Endothelial cell of umbilical vein (primary cell): Measurements from ENCODE around the gene FAM131C. TPM values are rescaled to one million over a fixed set of nuclear protein-coding genes. Genes with fewer than 3 reads are reported as not detected.

Experiments used
- BruUV-seq: library from RNA; stranded (reverse); fragments of 400-500 nt; replicated peaks from 2 replicates; lab custom pipeline; 2021; lab: Mats Ljungman, UMichigan
- CTCF ChIA-PET: fragments of 300-600, 350-600 bp; sonication (Branson Sonifier 250); formaldehyde crosslinking; loops from one replicate; lab custom pipeline; 2021; ENCODE audit warnings: antibody characterized with exemption, inconsistent platforms; lab: Charles Lee
- POLR2A ChIA-PET: fragments of 300-600, 350-600 bp; sonication (Branson Sonifier 250); formaldehyde crosslinking; loops from one replicate; lab custom pipeline; 2021; ENCODE audit warnings: antibody characterized with exemption, inconsistent platforms; lab: Charles Lee
- DNase-seq: peaks from one replicate; pipeline ENCODE4 v3.0.0-alpha.2; 2011; ENCODE audit warnings: low read depth, low spot score
- FAIRE-seq: peaks from 2 replicates; lab custom pipeline; 2011; peaks lifted over from hg19 to GRCh38; lab: Jason Lieb, UNC
- H2AFZ ChIP-seq: 2 replicates; pipeline ENCODE4 v1.6.0; 2012; ENCODE audit warnings: low read depth, low read length, control low read depth, inconsistent platforms
- H3K27ac ChIP-seq: 2 replicates; pipeline ENCODE4 v1.5.1; 2011; ENCODE audit warnings: low read depth, mild to moderate bottlenecking, control low read depth, low read length, moderate library complexity; ENCODE audit not compliant: insufficient read depth
- H3K27me3 ChIP-seq, 2 experiments: 2 replicates each; pipeline versions ENCODE4 v1.6.0 to v1.6.1; 2011; ENCODE audit warnings: low read length in 2 of 2, mixed read lengths in 1 of 2; ENCODE audit not compliant: control insufficient read depth in 2 of 2, insufficient read depth in 2 of 2
- H3K36me3 ChIP-seq, 2 experiments: 2 replicates in 1 of 2; 3 replicates in 1 of 2; pipeline ENCODE4 v1.5.1; 2011; ENCODE audit warnings: low read length in 2 of 2, mild to moderate bottlenecking in 1 of 2, moderate library complexity in 1 of 2; ENCODE audit not compliant: control insufficient read depth in 2 of 2, insufficient read depth in 2 of 2; ENCODE audit errors: extremely low read depth in 1 of 2
- H3K4me1 ChIP-seq: 3 replicates; pipeline ENCODE4 v1.5.1; 2011; ENCODE audit warnings: mild to moderate bottlenecking, low read length; ENCODE audit not compliant: control insufficient read depth, insufficient read depth; ENCODE audit errors: extremely low read depth
- H3K4me2 ChIP-seq: 2 replicates; pipeline ENCODE4 v1.6.1; 2011; ENCODE audit warnings: low read length, control low read depth, mixed read lengths; ENCODE audit not compliant: insufficient read depth
- H3K4me3 ChIP-seq, 3 experiments: fragments of 200-600 bp in 1 of 3; sonication (generic), shearing (Covaris generic) in 1 of 3; replicated peaks in 1 of 3; 2 replicates each; pipeline ENCODE4 v1.5.1; 2011 to 2016; ENCODE audit warnings: control low read depth in 3 of 3, low read length in 3 of 3, mild to moderate bottlenecking in 2 of 3, inconsistent platforms in 1 of 3, low read depth in 1 of 3, moderate library complexity in 1 of 3; ENCODE audit not compliant: insufficient read depth in 1 of 3
- H3K79me2 ChIP-seq: 2 replicates; pipeline ENCODE4 v1.6.0; 2012; ENCODE audit warnings: low read length, inconsistent platforms; ENCODE audit not compliant: control insufficient read depth, insufficient read depth
- H3K9ac ChIP-seq: replicated peaks from 2 replicates; pipeline ENCODE3; 2011; ENCODE audit warnings: low read length, control low read depth; ENCODE audit not compliant: insufficient read depth; ENCODE audit errors: extremely low read depth
- H3K9me1 ChIP-seq: replicated peaks from 3 replicates; pipeline ENCODE4 v1.6.0; 2011; ENCODE audit warnings: mild to moderate bottlenecking, low read length; ENCODE audit not compliant: control insufficient read depth, insufficient read depth; ENCODE audit errors: extremely low read depth
- H3K9me3 ChIP-seq: replicated peaks from 2 replicates; pipeline ENCODE4 v1.5.1; 2012; ENCODE audit warnings: low read length, inconsistent platforms; ENCODE audit not compliant: control insufficient read depth, insufficient read depth
- H4K20me1 ChIP-seq: replicated peaks from 2 replicates; pipeline ENCODE3; 2011; ENCODE audit warnings: mild to moderate bottlenecking, low read length; ENCODE audit not compliant: control insufficient read depth, insufficient read depth; ENCODE audit errors: extremely low read depth
- EZH2 ChIP-seq: IDR thresholded peaks from 2 replicates; pipeline ENCODE4 v1.6.1; 2012; ENCODE audit warnings: borderline replicate concordance, low read depth, mild to moderate bottlenecking, moderate library complexity, low read length, inconsistent platforms; ENCODE audit not compliant: severe bottlenecking
- FOS ChIP-seq: IDR thresholded peaks from 2 replicates; pipeline ENCODE4 v1.6.1; 2011; ENCODE audit warnings: mild to moderate bottlenecking, low read length, moderate library complexity, borderline replicate concordance; ENCODE audit not compliant: insufficient read depth
- GATA2 ChIP-seq: IDR thresholded peaks from 2 replicates; pipeline ENCODE4 v1.7.0; 2011; ENCODE audit warnings: low read depth, mild to moderate bottlenecking, moderate library complexity, mixed read lengths, low read length; ENCODE audit not compliant: insufficient read length, insufficient read depth
- JUN ChIP-seq: IDR thresholded peaks from 2 replicates; pipeline ENCODE4 v1.6.1; 2011; ENCODE audit warnings: borderline replicate concordance, low read depth; ENCODE audit not compliant: insufficient read length, insufficient read depth
- MYC ChIP-seq: IDR thresholded peaks from one replicate; pipeline ENCODE4 v1.6.1; 2011; ENCODE audit warnings: mild to moderate bottlenecking, low read depth, low read length
- POLR2A ChIP-seq: IDR thresholded peaks from 2 replicates; pipeline ENCODE4 v1.6.1; 2012; ENCODE audit warnings: low read depth, mild to moderate bottlenecking, control low read depth, low read length
- POLR2AphosphoS5 ChIP-seq: IDR thresholded peaks from 2 replicates; pipeline ENCODE4 v1.6.1; 2012; ENCODE audit warnings: low read depth, mild to moderate bottlenecking, control low read depth, low read length, moderate library complexity; ENCODE audit not compliant: insufficient read depth
- dilution Hi-C: fragments of 300-500 bp; cut with MboI; formaldehyde crosslinking; loops from one replicate; pipeline ENCODE4 v1.15.0; 2019; ENCODE audit warnings: low sequenced_read_pairs; ENCODE audit not compliant: extremely low pct_ligation_motif_present
- intact Hi-C: fragments of 100-400 bp; cut with micrococcal nuclease; formaldehyde crosslinking; loops from one replicate; pipeline ENCODE4 v1.10.0; 2022
- polyA plus RNA-seq, 4 experiments: library from polyadenylated mRNA; depleted of rRNA in 3 of 4; stranded (reverse) in 3 of 4; unstranded in 1 of 4; fragments of >200 nt; gene quantifications; 2 replicates each; pipeline versions ENCODE4 v1.2.1 to v1.2.3, GENCODE V29; 2011 to 2012; ENCODE audit warnings: missing spikeins in 1 of 4
- total RNA-seq: library from RNA; stranded (reverse); gene quantifications from 2 replicates; pipeline ENCODE4 v1.2.3, GENCODE V29; 2021
- TF ChIP-seq, protein P1 (sequence below), 2 donors: IDR thresholded peaks; 1 replicate in 1 of 2; 2 replicates in 1 of 2; pipeline ENCODE4 v1.5.1; 2011; ENCODE audit warnings: low read length in 2 of 2, mild to moderate bottlenecking in 2 of 2, moderate library complexity in 2 of 2, control low read depth in 1 of 2, inconsistent platforms in 1 of 2, low read depth in 1 of 2; ENCODE audit not compliant: insufficient read depth in 1 of 2; ENCODE audit errors: extremely low read depth in 1 of 2
- TF ChIP-seq, protein P2 (sequence below): IDR thresholded peaks from 2 replicates; pipeline ENCODE4 v1.6.1; 2011; ENCODE audit not compliant: insufficient read depth, insufficient read length

The FAM131C gene
- total and polyA plus RNA-seq, 2 donors (not counting 3 experiments of a cell fraction or from before 2014, with no cell fraction given), result 0.23 TPM; not detected in 1

- Histone ChIP-seq H3K36me3 (no peaks in the 10 kb centered on the region), H3K79me2 (no peaks in the 10 kb centered on the region), H4K20me1 (no peaks in the 10 kb centered on the region), H3K4me3 (no peak overlapping the region), H3K4me1 (no peaks in the 10 kb centered on the region), H3K9me1 (no peaks in the 10 kb centered on the region), H3K27ac (no peak overlapping the region), H2AFZ (no peak overlapping the region), H3K9me3 (no peaks in the 10 kb centered on the region), H3K27me3 (no peaks in the 10 kb centered on the region), H3K9ac (no peak overlapping the region), H3K4me2 (no peak overlapping the region)
- DNase-seq, result no peak
- dilution Hi-C loops, result no loop called here
- ChIA-PET CTCF (interaction anchor here (1.1 to 1.6 kb wide), 2 partner anchors 213 to 237 kb away, joined by 3 to 4 read pairs; no protein-coding TSS in a partner anchor), POLR2A (no interaction called here)
- intact Hi-C loops, result no loop called here
- BruUV-seq, result no TSS peak
- TF ChIP-seq POLR2A, result no peak
- no peak for TF ChIP-seq GATA2
- no peak for TF ChIP-seq JUN
- no peak for TF ChIP-seq EZH2
- TF ChIP-seq, protein P1, sequence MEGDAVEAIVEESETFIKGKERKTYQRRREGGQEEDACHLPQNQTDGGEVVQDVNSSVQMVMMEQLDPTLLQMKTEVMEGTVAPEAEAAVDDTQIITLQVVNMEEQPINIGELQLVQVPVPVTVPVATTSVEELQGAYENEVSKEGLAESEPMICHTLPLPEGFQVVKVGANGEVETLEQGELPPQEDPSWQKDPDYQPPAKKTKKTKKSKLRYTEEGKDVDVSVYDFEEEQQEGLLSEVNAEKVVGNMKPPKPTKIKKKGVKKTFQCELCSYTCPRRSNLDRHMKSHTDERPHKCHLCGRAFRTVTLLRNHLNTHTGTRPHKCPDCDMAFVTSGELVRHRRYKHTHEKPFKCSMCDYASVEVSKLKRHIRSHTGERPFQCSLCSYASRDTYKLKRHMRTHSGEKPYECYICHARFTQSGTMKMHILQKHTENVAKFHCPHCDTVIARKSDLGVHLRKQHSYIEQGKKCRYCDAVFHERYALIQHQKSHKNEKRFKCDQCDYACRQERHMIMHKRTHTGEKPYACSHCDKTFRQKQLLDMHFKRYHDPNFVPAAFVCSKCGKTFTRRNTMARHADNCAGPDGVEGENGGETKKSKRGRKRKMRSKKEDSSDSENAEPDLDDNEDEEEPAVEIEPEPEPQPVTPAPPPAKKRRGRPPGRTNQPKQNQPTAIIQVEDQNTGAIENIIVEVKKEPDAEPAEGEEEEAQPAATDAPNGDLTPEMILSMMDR (IDR thresholded peaks at IDR 0.05; ENCODE audit: extremely low read depth in 1 of 2, insufficient read depth in 1 of 2, low read depth in 1 of 2, low read length in 2 of 2), result no peak
- no peak for TF ChIP-seq FOS
- TF ChIP-seq, protein P2, sequence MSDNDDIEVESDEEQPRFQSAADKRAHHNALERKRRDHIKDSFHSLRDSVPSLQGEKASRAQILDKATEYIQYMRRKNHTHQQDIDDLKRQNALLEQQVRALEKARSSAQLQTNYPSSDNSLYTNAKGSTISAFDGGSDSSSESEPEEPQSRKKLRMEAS, result no peak
- no peak for TF ChIP-seq POLR2AphosphoS5
- TF ChIP-seq MYC, result no peak
- no peak for FAIRE-seq
Measured at GRCh38 chr1:16028237-16029002, 45.0 kb downstream of the FAM131C start.
